NB4 (cell line): ENCODE measurements around the gene CRIM1.

Experiments used
- POLR2A ChIP-seq: IDR thresholded peaks from 2 replicates; pipeline ENCODE4 v1.6.1; 2011; ENCODE audit warnings: mild to moderate bottlenecking; ENCODE audit not compliant: insufficient read length; ENCODE audit errors: extremely low read depth
- TF ChIP-seq, protein P1 (sequence below): IDR thresholded peaks from one replicate; pipeline ENCODE4 v1.5.1; 2012; ENCODE audit warnings: low read depth, low read length
- TF ChIP-seq, protein P2 (sequence below): IDR thresholded peaks from 2 replicates; pipeline ENCODE4 v1.6.1; 2011; ENCODE audit warnings: low read depth, low read length

DNA sequence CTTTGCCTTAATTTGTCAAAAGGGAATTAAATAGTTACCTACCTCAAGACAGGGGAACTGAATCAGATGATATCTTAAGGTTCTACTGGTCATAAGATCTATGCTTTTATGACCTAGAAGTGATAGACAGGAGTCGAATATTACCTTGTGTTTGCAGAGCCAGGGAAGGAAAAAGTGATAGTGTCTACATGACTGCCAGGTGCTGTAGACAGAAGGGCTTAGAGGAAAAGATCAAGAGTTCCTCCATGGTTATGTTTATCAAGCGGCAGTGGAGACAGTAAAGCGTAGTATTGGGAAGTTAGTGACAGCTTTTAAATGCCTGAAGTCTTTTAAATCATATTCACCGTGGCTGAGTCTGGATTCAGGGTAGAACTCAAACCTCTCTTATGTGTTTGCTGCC is 11.9 kb downstream of the CRIM1 start:
- TF ChIP-seq, protein P1, sequence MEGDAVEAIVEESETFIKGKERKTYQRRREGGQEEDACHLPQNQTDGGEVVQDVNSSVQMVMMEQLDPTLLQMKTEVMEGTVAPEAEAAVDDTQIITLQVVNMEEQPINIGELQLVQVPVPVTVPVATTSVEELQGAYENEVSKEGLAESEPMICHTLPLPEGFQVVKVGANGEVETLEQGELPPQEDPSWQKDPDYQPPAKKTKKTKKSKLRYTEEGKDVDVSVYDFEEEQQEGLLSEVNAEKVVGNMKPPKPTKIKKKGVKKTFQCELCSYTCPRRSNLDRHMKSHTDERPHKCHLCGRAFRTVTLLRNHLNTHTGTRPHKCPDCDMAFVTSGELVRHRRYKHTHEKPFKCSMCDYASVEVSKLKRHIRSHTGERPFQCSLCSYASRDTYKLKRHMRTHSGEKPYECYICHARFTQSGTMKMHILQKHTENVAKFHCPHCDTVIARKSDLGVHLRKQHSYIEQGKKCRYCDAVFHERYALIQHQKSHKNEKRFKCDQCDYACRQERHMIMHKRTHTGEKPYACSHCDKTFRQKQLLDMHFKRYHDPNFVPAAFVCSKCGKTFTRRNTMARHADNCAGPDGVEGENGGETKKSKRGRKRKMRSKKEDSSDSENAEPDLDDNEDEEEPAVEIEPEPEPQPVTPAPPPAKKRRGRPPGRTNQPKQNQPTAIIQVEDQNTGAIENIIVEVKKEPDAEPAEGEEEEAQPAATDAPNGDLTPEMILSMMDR: no peak
- no peak for TF ChIP-seq POLR2A
- TF ChIP-seq, protein P2, sequence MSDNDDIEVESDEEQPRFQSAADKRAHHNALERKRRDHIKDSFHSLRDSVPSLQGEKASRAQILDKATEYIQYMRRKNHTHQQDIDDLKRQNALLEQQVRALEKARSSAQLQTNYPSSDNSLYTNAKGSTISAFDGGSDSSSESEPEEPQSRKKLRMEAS: no peak
